Brain microvascular endothelial cell (primary cell): ENCODE data around the gene GYG2.

Experiments used
- DNase-seq: peaks from one replicate; pipeline ENCODE4 v3.0.0-alpha.2; 2020
- H3K27ac ChIP-seq: fragments of 250-450 bp; sonication (Bioruptor Pico); 2 replicates; pipeline ENCODE4 v1.5.1; 2020; ENCODE audit warnings: mild to moderate bottlenecking, moderate library complexity
- H3K27me3 ChIP-seq: fragments of 250-450 bp; sonication (Bioruptor Pico); replicated peaks from 2 replicates; pipeline ENCODE4 v1.5.1; 2020; ENCODE audit warnings: mild to moderate bottlenecking
- H3K36me3 ChIP-seq: fragments of 250-450 bp; sonication (Bioruptor Pico); replicated peaks from 2 replicates; pipeline ENCODE4 v1.5.1; 2020; ENCODE audit warnings: mild to moderate bottlenecking
- H3K4me3 ChIP-seq: 2 replicates; pipeline ENCODE4 v1.5.1; 2011; ENCODE audit warnings: low read depth, mild to moderate bottlenecking, control low read depth, low read length, moderate library complexity
- CTCF ChIP-seq: IDR thresholded peaks from 2 replicates; pipeline ENCODE4 v1.5.1; 2011; ENCODE audit warnings: low read depth, mild to moderate bottlenecking, moderate library complexity, low read length, control low read depth, inconsistent platforms; ENCODE audit errors: missing control alignments
- in situ Hi-C: cut with HindIII; loops from 2 replicates; pipeline ENCODE4 v1.10.0; 2017; ENCODE audit warnings: low sequenced_read_pairs, low pct_ligation_motif_present

GYG2 gene

GRCh38 chrX:2908125-2908685, 79.5 kb downstream of the GYG2 start:
- no peak overlapping the region for H3K4me3 ChIP-seq
- TF ChIP-seq CTCF, result no peak
- in situ Hi-C loops, result no loop called here
- H3K27ac ChIP-seq, result no peak overlapping the region
- no peaks in the 10 kb centered on the region for H3K27me3 ChIP-seq
- H3K36me3 ChIP-seq, result no peaks in the 10 kb centered on the region
- DNase-seq, result no peak

GRCh38 chrX:2910109-2910508, 81.4 kb downstream of the GYG2 start:
- H3K4me3 ChIP-seq, result no peak overlapping the region

GRCh38 chrX:2913118-2913517, 84.4 kb downstream of the GYG2 start:
- DNase-seq, result no peak
- Histone ChIP-seq H3K27ac (no peak overlapping the region), H3K36me3 (no peaks in the 10 kb centered on the region), H3K27me3 (no peaks in the 10 kb centered on the region), H3K4me3 (no peak overlapping the region)
- peak; percentile 36 for TF ChIP-seq CTCF
- in situ Hi-C loops, result no loop called here

More at GRCh38 chrX:2910109-2910508, 81.4 kb downstream of the GYG2 start:
- no peaks in the 10 kb centered on the region for H3K36me3 ChIP-seq
- H3K27ac ChIP-seq, result no peak overlapping the region
- no peaks in the 10 kb centered on the region for H3K27me3 ChIP-seq
- no peak for TF ChIP-seq CTCF
- DNase-seq, result no peak
- in situ Hi-C loops, result no loop called here

GRCh38 chrX:2917767-2918166, 89.0 kb downstream of the GYG2 start:
- H3K4me3 ChIP-seq, result no peak overlapping the region
- no peaks in the 10 kb centered on the region for H3K36me3 ChIP-seq
- TF ChIP-seq CTCF, result no peak
- in situ Hi-C loops, result no loop called here
- no peaks in the 10 kb centered on the region for H3K27me3 ChIP-seq
- H3K27ac ChIP-seq, result no peak overlapping the region
- DNase-seq, result no peak

GRCh38 chrX:2921193-2921592, 92.5 kb downstream of the GYG2 start:
- no peak for TF ChIP-seq CTCF
- Histone ChIP-seq H3K36me3 (no peaks in the 10 kb centered on the region), H3K27me3 (no peaks in the 10 kb centered on the region), H3K4me3 (no peak overlapping the region), H3K27ac (no peak overlapping the region)
- DNase-seq, result no peak
- in situ Hi-C loops, result no loop called here

- DNase-seq, result no peak
- Histone ChIP-seq H3K4me3 (no peak overlapping the region), H3K27me3 (no peaks in the 10 kb centered on the region), H3K27ac (no peak overlapping the region), H3K36me3 (no peaks in the 10 kb centered on the region)
- TF ChIP-seq CTCF, result no peak
- in situ Hi-C loops, result no loop called here
Observed at GRCh38 chrX:2921750-2922149, 93.0 kb downstream of the GYG2 start.
